CD14-positive monocyte (primary cell): Measurements from ENCODE around the gene MANSC4. TPM values are rescaled to one million over a fixed set of nuclear protein-coding genes. Genes with fewer than 3 reads are reported as not detected.

Experiments used
- DNase-seq, 3 donors: peaks; one replicate each; pipeline ENCODE4 v3.0.0-alpha.2; 2011 to 2022
- H2AFZ ChIP-seq: 2 replicates; pipeline ENCODE4 v1.6.0; 2012; ENCODE audit warnings: mild to moderate bottlenecking, low read depth, low read length, inconsistent platforms; ENCODE audit not compliant: insufficient read depth, poor library complexity, severe bottlenecking
- H3K27ac ChIP-seq, 2 donors: 1 replicate in 1 of 2; 2 replicates in 1 of 2; pipeline ENCODE4 v1.5.1; 2012 to 2013; ENCODE audit warnings: low read length in 2 of 2, control low read depth in 1 of 2, inconsistent platforms in 1 of 2, low read depth in 1 of 2, mild to moderate bottlenecking in 1 of 2
- H3K27me3 ChIP-seq, 2 donors: one replicate each; pipeline versions ENCODE4 v1.6.0 to v1.6.1; 2011 to 2013; ENCODE audit warnings: low read length in 2 of 2; ENCODE audit not compliant: control insufficient read depth in 2 of 2, insufficient read depth in 2 of 2
- H3K36me3 ChIP-seq, 2 donors: replicated peaks in 1 of 2; 1 replicate in 1 of 2; 2 replicates in 1 of 2; pipeline versions ENCODE4 v1.5.1 to v1.6.1; 2012 to 2013; ENCODE audit warnings: low read length in 2 of 2, control low read depth in 1 of 2, inconsistent platforms in 1 of 2, mild to moderate bottlenecking in 1 of 2; ENCODE audit not compliant: insufficient read depth in 2 of 2, control insufficient read depth in 1 of 2
- H3K4me1 ChIP-seq, 2 donors: 1 replicate in 1 of 2; 2 replicates in 1 of 2; pipeline versions ENCODE4 v1.5.1 to v1.6.1; 2012 to 2013; ENCODE audit warnings: low read length in 2 of 2, control low read depth in 1 of 2, inconsistent platforms in 1 of 2, mild to moderate bottlenecking in 1 of 2, moderate library complexity in 1 of 2; ENCODE audit not compliant: insufficient read depth in 2 of 2, control insufficient read depth in 1 of 2
- H3K4me2 ChIP-seq: replicated peaks from 2 replicates; pipeline ENCODE3; 2012; ENCODE audit warnings: low read length, moderate library complexity, mild to moderate bottlenecking; ENCODE audit not compliant: poor library complexity, severe bottlenecking; ENCODE audit errors: extremely low read depth
- H3K4me3 ChIP-seq, 3 experiments: fragments of 200-600 bp in 1 of 3; sonication (generic) in 1 of 3; replicated peaks in 1 of 3; 1 replicate in 2 of 3; 2 replicates in 1 of 3; pipeline ENCODE4 v1.5.1; 2011 to 2013; ENCODE audit warnings: low read length in 3 of 3, mild to moderate bottlenecking in 3 of 3, control low read depth in 2 of 3, low read depth in 2 of 3, inconsistent platforms in 1 of 3, moderate library complexity in 1 of 3
- H3K79me2 ChIP-seq: 2 replicates; pipeline ENCODE4 v1.6.0; 2012; ENCODE audit warnings: mild to moderate bottlenecking, control low read depth, inconsistent platforms, low read length, moderate library complexity; ENCODE audit not compliant: insufficient read depth
- H3K9ac ChIP-seq: 2 replicates; pipeline ENCODE4 v1.6.0; 2017; ENCODE audit warnings: low read length, mild to moderate bottlenecking; ENCODE audit not compliant: insufficient read depth, poor library complexity, severe bottlenecking
- H3K9me3 ChIP-seq, 2 donors: replicated peaks in 1 of 2; 1 replicate in 1 of 2; 2 replicates in 1 of 2; pipeline versions ENCODE4 v1.5.1 to v1.6.1; 2012 to 2013; ENCODE audit warnings: low read length in 2 of 2, control low read depth in 1 of 2; ENCODE audit not compliant: control insufficient read depth in 1 of 2, insufficient read depth in 1 of 2
- H4K20me1 ChIP-seq: 2 replicates; pipeline ENCODE4 v1.6.0; 2012; ENCODE audit warnings: mild to moderate bottlenecking, low read length, control low read depth, moderate library complexity; ENCODE audit not compliant: insufficient read depth
- H3K27ac Mint-ChIP-seq, 7 donors: one replicate each; pipeline ENCODE4 v1.8.0; 2020; ENCODE audit warnings: mild to moderate bottlenecking in 7 of 7, mixed read lengths in 7 of 7, moderate library complexity in 6 of 7, inconsistent platforms in 2 of 7
- H3K27me3 Mint-ChIP-seq, 3 donors: one replicate each; pipeline ENCODE4 v1.8.0; 2021 to 2022; ENCODE audit warnings: low read depth in 3 of 3, mild to moderate bottlenecking in 3 of 3, mixed read lengths in 3 of 3, moderate library complexity in 3 of 3, inconsistent platforms in 1 of 3
- H3K36me3 Mint-ChIP-seq, 2 donors: one replicate each; pipeline ENCODE4 v1.8.0; 2020; ENCODE audit warnings: mixed read lengths in 2 of 2, inconsistent platforms in 1 of 2, mild to moderate bottlenecking in 1 of 2
- H3K4me1 Mint-ChIP-seq: one replicate; pipeline ENCODE4 v1.8.0; 2020; ENCODE audit warnings: mild to moderate bottlenecking, mixed read lengths
- H3K4me3 Mint-ChIP-seq, 2 donors: one replicate each; pipeline ENCODE4 v1.8.0; 2020; ENCODE audit warnings: mild to moderate bottlenecking in 2 of 2, mixed read lengths in 2 of 2, moderate library complexity in 1 of 2
- H3K9me3 Mint-ChIP-seq, 7 donors: one replicate each; pipeline ENCODE4 v1.8.0; 2020 to 2022; ENCODE audit warnings: mixed read lengths in 7 of 7, mild to moderate bottlenecking in 6 of 7, moderate library complexity in 6 of 7, inconsistent platforms in 2 of 7
- CTCF ChIP-seq: fragments of 200-600 bp; IDR thresholded peaks from one replicate; pipeline ENCODE4 v1.8.0; 2022; ENCODE audit warnings: antibody characterized with exemption, mild to moderate bottlenecking
- WGBS: methylation state at CpG from one replicate; pipeline ENCODE4 v1.1.5; 2013; ENCODE audit warnings: missing lambda C conversion rate; ENCODE audit not compliant: insufficient coverage; 5-methylcytosine and 5-hydroxymethylcytosine counted together
- intact Hi-C, 2 donors: fragments of 100-400 bp; cut with micrococcal nuclease; formaldehyde crosslinking; loops; one replicate each; pipeline versions ENCODE4 v1.15.0 to v1.15.1; 2023
- polyA plus RNA-seq, 3 donors: library from polyadenylated mRNA; depleted of rRNA in 1 of 3; unstranded in 2 of 3; stranded (reverse) in 1 of 3; fragments of 300-500 nt in 2 of 3; fragments of >200 nt in 1 of 3; fragmentation: Illumina TruSeq in 2 of 3; gene quantifications; 1 replicate in 2 of 3; 2 replicates in 1 of 3; pipeline ENCODE4 v1.2.3, GENCODE V29; 2012 to 2021

The MANSC4 gene
- polyA plus RNA-seq, 3 donors, result not detected

GRCh38 chr12:27802936-27803335, 22.9 kb upstream of the MANSC4 start:
- Histone ChIP-seq H3K36me3 (peaks cover 8 to 29% of the 10 kb centered on the region in 2 donors), H2AFZ (no peak overlapping the region), H3K4me1 (peaks cover 4 to 7% of the 10 kb centered on the region in 2 donors), H3K27ac (no peak overlapping the region), H3K79me2 (no peaks in the 10 kb centered on the region), H3K9me3 (no peaks in the 10 kb centered on the region), H4K20me1 (no peaks in the 10 kb centered on the region), H3K4me3 (no peak overlapping the region), H3K9ac (no peak overlapping the region), H3K27me3 (no peaks in the 10 kb centered on the region), H3K4me2 (no peak overlapping the region)
- DNase-seq, result no peak
- WGBS, result 83% methylated on average over 1 of the region's 2 CpGs
- intact Hi-C loops, result no loop called here
- Mint-ChIP-seq H3K4me3 (no peak overlapping the region), H3K4me1 (peaks cover 13% of the 10 kb centered on the region), H3K27ac (no peak overlapping the region), H3K36me3 (peaks cover 17 to 19% of the 10 kb centered on the region in 2 donors), H3K27me3 (no peaks in the 10 kb centered on the region), H3K9me3 (peaks cover 0 to 3% (median 0%) of the 10 kb centered on the region in 7 donors)
- TF ChIP-seq CTCF, result no peak

DNA sequence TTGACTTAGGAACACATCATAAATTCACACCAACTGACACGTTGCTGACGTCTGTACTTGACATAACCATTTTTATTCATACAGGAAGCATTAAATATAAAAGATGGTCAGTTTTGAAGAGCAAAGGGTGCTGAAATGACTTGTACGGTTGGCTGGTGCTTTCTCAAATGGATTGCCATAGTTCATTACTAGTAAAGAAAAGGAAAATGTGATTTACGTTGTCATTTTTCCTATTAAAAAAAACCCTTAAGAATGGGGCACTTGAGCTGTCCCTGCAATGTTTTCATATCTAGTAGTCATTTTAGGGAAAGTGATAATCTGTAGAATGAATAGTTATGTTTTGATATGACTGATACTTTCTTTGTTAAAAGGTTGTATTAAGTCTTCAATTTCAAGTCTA, 22.5 kb upstream of the MANSC4 start:
- no peak overlapping the region for H3K9ac ChIP-seq
- intact Hi-C loops, result no loop called here
- no peaks in the 10 kb centered on the region for H3K27me3 ChIP-seq
- no peak for TF ChIP-seq CTCF
- no peaks in the 10 kb centered on the region for H3K79me2 ChIP-seq
- H3K36me3 ChIP-seq, result peaks cover 12 to 33% of the 10 kb centered on the region in 2 donors
- H3K4me1 Mint-ChIP-seq, result peaks cover 13% of the 10 kb centered on the region
- no peak overlapping the region for H3K4me2 ChIP-seq
- no peak for DNase-seq
- H3K27ac ChIP-seq, result no peak overlapping the region
- H3K9me3 Mint-ChIP-seq, result peaks cover 0 to 3% (median 0%) of the 10 kb centered on the region in 7 donors
- no peak overlapping the region for H3K4me3 Mint-ChIP-seq
- peaks cover 4 to 7% of the 10 kb centered on the region in 2 donors for H3K4me1 ChIP-seq
- no peak overlapping the region for H3K4me3 ChIP-seq
- H2AFZ ChIP-seq, result no peak overlapping the region
- no CpG with 5 or more reads among the region's 4 CpGs for WGBS
- H3K36me3 Mint-ChIP-seq, result peaks cover 21 to 23% of the 10 kb centered on the region in 2 donors
- no peaks in the 10 kb centered on the region for H3K27me3 Mint-ChIP-seq
- no peaks in the 10 kb centered on the region for H4K20me1 ChIP-seq
- H3K9me3 ChIP-seq, result no peaks in the 10 kb centered on the region
- H3K27ac Mint-ChIP-seq, result no peak overlapping the region
